Gastroesophageal sphincter (tissue), 3 donors: Measurements from ENCODE around the gene CRKL.

Source experiments
- CTCF ChIP-seq, 4 experiments: fragments of 200-600 bp in 2 of 4; fragments of 450-650 bp in 2 of 4; sonication (generic) in 1 of 4; IDR thresholded peaks; one replicate each; pipeline ENCODE4 v1.5.1; 2017 to 2019; ENCODE audit warnings: antibody characterized with exemption in 4 of 4, mild to moderate bottlenecking in 2 of 4, moderate library complexity in 2 of 4
- POLR2A ChIP-seq, 2 donors: fragments of 450-650 bp; IDR thresholded peaks; one replicate each; pipeline ENCODE4 v1.6.1; 2017; ENCODE audit warnings: antibody characterized with exemption in 2 of 2, mild to moderate bottlenecking in 2 of 2, moderate library complexity in 1 of 2

- TF ChIP-seq CTCF (IDR thresholded peaks at IDR 0.05) (no peak), POLR2A (IDR thresholded peaks at IDR 0.05) (no peak)
These were observed 11.4 kb downstream of the CRKL start for GRCh38 chr22:20928573-20928967.
